NCI-H2196 treated with DMSO at 0.1 percent for 48 hours (cell line): ENCODE results near the gene DYNLT3.

Experiments used
- DNase-seq: peaks from one replicate; lab custom pipeline; 2025; ENCODE audit not compliant: unreplicated experiment; lab: John Stamatoyannopoulos, UW

DYNLT3 gene

DNA sequence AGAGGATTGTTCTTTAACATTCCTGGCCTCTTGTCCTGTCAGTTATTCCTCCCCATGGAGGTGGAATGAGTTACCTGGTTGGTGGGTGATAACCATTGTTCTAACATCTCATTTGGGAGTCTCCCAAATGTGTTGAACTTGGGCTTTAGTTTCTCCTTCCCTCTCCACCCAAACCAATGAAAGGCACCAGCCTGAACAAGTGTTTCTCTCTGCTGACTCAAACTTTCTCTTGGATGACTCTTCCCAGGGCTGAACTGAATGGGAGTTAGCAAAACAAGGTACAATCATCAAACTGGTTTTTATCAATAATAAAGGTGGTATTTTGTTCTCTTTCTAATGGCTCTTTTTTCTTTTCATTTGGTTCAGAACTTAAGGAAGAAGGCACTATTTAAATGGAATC, 2.7 kb downstream of the DYNLT3 start:
- DNase-seq = no peak

DNA sequence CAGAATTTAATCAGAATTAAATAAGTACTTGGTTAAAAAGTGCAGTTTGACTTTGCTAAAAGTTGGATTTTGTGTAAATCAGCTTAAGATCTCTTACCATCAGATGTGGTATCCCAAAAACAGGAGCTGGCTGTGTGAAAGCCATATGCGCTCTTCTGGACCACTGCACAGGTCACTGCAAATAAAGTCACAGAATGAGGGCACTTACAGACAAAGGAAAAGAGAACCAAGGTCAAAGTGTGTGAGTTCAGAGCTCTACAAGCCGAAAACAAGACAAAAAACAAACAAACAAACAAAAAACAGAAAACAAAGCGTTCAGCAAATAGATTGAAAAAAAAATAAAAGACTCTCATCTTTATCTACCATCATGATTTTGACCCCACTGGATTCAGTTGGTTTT, 6.4 kb downstream of the DYNLT3 start:
- no peak for DNase-seq

DNA sequence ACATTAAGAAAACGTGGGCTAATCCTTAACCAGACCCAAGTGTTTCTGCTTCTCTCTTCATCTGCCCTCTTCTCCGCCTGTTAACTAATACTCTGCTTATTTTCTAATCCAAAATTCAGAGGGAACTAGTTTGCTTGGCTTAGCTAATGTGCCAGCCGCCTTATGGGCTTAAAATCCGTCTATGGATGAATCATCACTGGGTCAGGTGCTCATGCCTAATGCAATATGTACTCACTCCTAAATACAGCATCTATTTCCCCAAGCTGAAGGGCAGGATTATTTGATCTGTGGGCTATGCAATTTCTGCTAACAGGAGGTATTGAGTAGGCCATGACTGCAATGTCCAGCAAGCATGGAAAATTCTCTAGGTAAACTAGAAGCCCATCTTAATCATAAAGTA, 12.4 kb downstream of the DYNLT3 start:
- no peak for DNase-seq

GRCh38 chrX:37830371-37830770, 17.0 kb downstream of the DYNLT3 start:
- DNase-seq = no peak

DNA sequence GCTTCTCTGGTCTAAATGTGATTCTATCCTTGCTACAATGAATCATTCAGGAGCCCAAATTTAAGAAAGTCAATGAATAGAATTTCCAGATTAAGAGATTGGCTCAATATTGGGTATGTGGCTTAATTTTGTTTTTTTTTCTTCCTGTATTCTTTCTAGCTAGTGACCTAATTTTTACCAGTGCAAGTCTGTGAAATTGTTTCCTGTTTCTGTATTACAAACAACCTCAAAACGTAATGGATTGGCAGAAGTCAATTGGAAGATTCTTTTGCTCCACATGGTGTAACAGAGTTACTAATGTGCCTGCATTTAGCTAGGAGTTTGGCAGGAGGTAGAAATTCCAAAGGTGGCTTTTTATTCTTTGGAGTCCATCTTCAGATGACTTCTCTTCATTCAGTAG, 17.6 kb downstream of the DYNLT3 start:
- no peak for DNase-seq

DNA sequence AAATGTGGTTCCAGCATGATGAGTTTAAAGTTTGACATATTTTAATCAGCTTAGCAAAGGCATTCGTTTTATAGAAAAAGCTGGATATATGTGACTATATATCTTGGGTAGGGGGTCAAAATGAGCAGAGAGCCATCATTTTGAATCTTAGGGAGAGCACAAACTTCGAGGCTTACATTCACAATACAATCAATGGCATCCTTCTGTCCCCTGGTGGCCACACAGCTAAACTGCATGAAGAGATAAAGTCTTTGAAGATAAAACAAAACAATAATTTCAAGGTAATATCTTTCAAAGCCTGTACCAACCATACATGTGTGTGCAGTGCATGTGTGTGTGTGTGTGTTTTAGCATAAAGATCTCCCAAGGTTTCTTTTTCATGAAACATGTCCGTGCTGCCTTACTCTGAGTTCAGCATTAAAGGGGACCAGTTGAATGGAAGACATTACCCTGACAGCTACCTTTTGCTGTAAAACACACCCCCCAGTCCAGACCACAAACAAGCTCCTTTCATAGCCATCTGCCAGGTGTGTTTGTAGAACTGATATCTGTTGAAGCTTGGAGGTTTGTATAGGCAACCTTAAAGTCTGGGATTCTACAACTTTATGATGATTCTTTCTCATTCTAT, 22.0 kb downstream of the DYNLT3 start:
- DNase-seq = peak; percentile 11

DNA sequence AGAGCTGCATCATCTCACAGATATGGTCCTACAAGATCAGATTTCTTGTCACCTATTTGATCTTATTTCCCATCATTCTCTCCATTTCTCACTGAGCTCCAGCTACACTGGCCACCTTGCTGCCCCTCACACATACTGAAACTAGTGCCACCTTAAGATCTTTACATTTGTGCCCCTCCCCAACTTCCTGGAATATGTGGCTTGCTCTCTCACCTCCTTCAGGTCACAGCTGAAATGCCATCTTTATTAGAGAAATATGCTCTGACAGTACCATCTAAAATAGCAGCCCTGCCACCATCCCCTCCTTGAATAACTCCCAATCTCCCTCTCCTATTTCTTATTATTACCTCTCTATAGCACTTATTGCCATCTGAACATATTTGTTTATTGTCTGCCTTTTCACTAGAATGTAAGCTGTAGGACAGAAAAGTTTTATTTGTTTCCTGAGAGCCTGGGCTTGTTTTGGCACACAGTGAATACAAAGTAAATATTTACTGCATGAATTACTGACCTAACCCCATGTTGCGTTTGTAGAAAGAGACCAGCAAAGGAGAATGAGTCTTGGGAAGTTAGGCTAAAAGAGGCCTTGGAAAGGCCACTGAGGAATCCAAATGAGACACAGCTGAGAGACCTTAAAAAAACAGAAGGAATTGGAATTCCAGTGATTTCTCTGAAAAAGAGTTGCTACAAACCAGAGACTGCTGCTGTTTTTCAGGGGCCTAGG, 22.7 kb downstream of the DYNLT3 start:
- DNase-seq = no peak

GRCh38 chrX:37820646-37821045, 26.7 kb downstream of the DYNLT3 start:
- DNase-seq = no peak

DNA sequence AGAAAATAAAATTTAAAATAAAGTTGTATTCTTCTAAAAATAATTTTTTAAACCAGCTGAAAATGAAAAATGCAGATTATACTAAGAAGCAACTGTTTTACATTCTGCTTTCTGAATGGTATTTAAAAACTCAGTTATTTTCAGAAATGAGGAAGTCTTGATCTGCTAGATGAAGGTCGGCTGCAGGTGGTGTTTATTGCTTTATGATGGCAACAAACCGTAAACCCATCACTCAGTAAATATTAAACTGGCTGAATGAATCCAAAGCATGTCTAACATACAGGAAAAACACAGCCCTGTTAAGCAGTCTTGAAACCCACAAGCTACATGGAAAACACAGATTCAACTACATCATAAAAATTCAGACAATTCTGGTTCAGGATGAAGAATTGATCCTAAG, 29.3 kb downstream of the DYNLT3 start:
- DNase-seq = no peak

DNA sequence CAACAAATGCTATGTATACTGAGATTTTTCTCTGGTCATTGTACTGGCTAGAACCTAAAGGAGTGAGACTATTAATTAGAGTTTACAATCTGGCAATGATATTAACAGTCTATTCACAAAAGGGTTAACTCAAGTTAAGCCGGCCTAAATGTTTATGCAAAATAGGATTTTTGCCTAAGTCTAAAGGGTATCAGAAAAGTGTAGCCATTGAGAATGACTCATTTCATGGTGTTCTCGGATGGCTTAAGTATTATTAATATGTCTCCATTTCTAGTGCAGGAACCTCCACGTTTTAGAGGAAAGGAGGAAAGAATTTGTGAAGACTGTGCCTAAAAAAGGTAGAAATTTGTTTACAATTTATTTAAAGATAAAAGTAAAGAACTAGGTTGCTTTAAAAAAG, 29.8 kb downstream of the DYNLT3 start:
- DNase-seq = no peak

- DNase-seq = no peak
Measured at GRCh38 chrX:37817176-37817575, 30.2 kb downstream of the DYNLT3 start.

DNA sequence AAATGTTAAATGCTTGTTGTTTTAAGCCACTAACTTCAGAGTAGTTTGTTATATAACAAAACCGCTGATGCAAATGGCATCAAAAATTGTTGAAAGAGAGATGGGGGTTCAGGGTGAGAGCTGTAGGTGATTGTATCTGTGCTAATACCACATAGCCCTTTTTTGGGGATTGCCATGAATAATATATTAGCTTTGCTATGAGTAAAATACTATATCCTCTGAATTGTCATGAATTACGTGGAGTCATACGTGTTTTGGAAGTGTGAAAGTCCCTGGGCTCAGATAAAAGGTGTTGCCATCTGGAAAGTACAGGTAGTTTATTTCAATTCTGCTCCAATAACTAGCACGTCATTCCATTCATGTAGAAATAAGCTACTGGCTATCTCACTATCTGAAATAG, 30.6 kb downstream of the DYNLT3 start:
- no peak for DNase-seq

- DNase-seq = no peak
Measured at GRCh38 chrX:37815366-37815765, 32.0 kb downstream of the DYNLT3 start.

DNA sequence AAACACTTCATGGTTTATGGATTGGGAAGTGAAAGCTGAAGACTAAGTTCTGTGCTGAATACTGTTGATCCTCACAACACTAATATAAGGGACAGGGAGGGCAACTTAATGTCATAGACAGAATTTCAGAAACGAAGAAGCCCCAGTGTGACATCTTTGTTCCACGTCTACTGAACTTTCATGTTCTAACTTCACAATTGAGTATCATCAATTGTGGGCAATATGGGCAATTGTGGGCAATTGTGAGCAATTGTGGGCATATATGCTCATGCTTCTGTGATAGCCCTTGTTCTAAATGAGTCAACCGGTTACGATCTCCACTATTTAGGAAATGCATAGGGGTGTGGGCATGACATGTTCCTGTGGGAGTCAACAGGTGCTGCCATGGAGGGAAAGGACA, 33.8 kb downstream of the DYNLT3 start:
- no peak for DNase-seq

DNA sequence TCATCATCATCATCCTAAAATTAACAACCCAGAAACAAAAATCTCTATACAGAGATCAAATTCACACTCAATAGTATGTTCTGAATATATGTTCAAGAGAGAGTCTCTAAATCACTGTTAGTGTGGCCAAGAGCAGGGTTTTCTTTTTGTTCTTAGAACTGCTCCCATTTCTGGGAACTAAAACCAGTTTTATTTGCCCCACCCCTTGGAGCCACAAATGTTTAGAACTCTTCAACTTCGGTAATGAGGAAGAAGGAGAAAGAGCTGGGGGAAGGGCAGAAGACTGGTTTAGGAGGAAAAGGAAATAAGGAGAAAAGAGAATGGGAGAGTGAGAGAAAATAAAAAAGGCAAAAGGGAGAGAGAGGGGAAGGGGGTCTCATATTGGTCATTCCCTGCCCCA, 35.3 kb downstream of the DYNLT3 start:
- DNase-seq = no peak

DNA sequence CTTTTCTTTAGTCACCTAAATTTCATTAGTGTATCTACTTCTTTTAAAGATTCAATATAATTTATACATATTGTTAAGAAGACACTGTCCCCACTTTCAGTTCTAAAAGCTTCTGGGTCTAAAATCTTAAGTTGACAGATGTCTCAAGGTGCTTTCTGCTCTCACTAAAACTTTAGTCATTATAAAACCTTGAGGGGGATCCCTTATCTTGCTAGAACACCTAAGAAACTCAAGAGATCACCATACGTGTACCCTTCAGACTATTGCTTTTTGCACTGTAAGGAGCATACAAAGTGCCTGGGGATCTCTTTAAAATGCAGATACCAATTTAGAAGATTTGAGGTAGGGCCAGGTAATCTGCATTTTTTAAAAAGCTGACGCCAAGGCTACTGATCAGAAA, 37.4 kb downstream of the DYNLT3 start:
- DNase-seq = no peak

- no peak for DNase-seq
Measured at GRCh38 chrX:37803057-37803456, 44.3 kb downstream of the DYNLT3 start.

- DNase-seq = no peak
Measured at GRCh38 chrX:37802028-37802427, 45.3 kb downstream of the DYNLT3 start.

DNA sequence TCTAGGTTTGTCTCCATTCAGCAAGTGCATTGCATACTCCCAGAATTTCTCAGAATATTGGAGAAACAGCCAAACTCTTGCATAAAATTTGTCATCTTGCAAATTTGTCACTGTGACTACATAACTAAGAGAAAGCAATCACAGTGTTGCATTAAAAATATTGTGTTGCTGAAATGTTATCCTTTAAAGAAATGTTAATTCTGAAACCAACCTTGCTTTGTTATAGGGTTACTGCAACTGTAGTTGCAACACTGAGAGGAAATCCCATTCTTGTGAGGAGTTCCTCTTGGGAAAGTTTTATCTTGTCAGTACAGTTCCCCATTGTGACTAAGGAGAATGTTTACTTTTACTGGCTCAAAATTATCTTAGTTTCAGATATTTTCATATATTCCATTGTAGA, 46.7 kb downstream of the DYNLT3 start:
- no peak for DNase-seq

- no peak for DNase-seq
Measured at GRCh38 chrX:37799936-37800335, 47.4 kb downstream of the DYNLT3 start.

DNA sequence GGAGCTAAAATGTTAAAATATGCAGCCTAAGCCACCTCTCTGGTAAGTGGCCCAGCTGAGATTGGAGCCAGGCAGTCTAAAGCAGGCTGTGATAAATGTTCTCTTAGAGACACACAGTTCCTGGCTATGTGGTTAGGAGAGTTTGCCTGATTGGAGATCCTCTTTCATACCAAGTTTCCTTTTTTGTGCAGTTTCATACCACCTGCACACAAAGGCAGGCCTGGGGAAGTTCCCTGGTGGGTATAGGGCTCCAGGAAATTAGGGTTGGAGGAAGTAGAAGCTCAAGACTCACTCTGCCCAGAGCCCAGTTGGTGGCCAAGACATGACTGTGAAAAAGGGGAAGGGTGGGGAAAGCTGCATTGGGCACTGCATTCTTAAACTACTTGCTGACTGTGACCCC, 50.6 kb downstream of the DYNLT3 start:
- no peak for DNase-seq

DNA sequence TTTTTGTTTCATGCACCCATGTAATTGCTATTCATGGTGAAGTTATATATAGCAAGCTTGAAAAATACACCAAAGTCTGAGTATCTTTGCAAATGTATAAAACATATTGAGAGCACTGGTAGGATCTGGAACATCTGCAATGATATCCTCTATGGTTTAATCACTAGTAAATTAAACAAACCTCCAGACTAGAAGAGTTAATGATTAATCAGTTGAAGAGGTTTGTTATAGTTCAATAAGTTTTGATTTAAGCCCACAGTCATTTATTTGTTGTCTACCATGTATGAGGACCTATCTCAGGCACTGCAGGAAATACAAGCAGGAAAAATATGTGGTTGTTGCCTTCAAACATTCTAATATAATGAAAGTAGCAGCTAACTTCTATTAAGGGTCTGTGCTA, 51.1 kb downstream of the DYNLT3 start:
- DNase-seq = no peak
